GM19372 (cell line): ENCODE results near the gene CBFA2T2.
A peak's percentile ranks its signal among the peaks of the same experiment; 100 is the strongest.
"Not testable (repeated sequence)": the region's sequence is repeated elsewhere in the genome, so short reads cannot be mapped to it uniquely, and the experiment has no call there.

Experiments
- ATAC-seq: cut with Tn5 transposase; IDR thresholded peaks from one replicate; pipeline ENCODE4 v1.9.1; 2021; ENCODE audit warnings: mild to moderate bottlenecking, low read depth, moderate library complexity; ENCODE audit not compliant: unreplicated experiment

Gene CBFA2T2

GRCh38 chr20:33490023-33490933, at the start of gene CBFA2T2:
TSS of gene CBFA2T2 (plus strand) at chr20:33490096. CDS start at chr20:33490268, 172 bp downstream.
- ATAC-seq, result peak; percentile 47

- not testable (repeated sequence) for ATAC-seq
Observed at GRCh38 chr20:33440562-33440961, 49.3 kb upstream of the CBFA2T2 start.

GRCh38 chr20:33441142-33441955, 48.5 kb upstream of the CBFA2T2 start:
- no peak for ATAC-seq

GRCh38 chr20:33442136-33443005, 47.5 kb upstream of the CBFA2T2 start:
- no peak for ATAC-seq

GRCh38 chr20:33443006-33443511, 46.8 kb upstream of the CBFA2T2 start:
- ATAC-seq, result peak; percentile 26

GRCh38 chr20:33443512-33444239, 46.2 kb upstream of the CBFA2T2 start, which contains the start of gene SNTA1:
TSS of gene SNTA1 (minus strand) at chr20:33443763. CDS start at chr20:33443620, 143 bp downstream.
- peak; percentile 78 for ATAC-seq

DNA sequence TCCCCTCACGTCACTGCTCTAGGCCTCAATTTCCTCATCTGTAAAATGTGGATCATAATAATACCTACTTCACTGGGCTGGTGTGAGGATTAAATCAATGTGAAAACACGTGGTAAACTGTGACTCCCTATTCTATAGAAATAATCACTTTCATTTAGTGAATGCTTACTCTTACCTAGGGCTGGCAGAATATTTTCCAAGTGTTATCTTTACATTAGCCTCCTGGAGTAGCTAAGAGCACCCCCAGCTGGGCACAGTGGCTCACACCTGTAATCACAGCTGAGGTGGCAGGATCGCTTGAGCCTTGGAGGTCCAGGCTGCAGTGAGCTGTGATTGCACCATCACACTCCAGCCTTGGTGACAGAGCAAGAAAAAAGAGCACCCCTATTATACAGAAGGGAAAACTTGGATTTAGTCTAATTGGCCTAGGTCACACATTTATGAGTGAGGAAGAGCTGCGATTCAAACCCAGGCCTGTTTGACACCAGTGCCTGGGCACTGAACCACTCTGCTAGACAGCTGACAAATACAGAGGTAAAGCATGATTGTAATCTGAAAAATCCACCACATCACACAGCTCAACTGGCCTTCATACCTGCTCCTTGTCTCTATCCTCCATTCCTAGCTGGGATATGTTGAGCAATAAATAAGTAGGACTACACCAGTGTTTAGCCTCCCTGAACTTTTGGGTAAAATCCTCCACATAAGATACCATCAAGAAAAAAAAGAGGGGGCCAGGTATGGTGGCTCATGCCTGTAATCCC, 44.9 kb upstream of the CBFA2T2 start:
- ATAC-seq, result no peak

DNA sequence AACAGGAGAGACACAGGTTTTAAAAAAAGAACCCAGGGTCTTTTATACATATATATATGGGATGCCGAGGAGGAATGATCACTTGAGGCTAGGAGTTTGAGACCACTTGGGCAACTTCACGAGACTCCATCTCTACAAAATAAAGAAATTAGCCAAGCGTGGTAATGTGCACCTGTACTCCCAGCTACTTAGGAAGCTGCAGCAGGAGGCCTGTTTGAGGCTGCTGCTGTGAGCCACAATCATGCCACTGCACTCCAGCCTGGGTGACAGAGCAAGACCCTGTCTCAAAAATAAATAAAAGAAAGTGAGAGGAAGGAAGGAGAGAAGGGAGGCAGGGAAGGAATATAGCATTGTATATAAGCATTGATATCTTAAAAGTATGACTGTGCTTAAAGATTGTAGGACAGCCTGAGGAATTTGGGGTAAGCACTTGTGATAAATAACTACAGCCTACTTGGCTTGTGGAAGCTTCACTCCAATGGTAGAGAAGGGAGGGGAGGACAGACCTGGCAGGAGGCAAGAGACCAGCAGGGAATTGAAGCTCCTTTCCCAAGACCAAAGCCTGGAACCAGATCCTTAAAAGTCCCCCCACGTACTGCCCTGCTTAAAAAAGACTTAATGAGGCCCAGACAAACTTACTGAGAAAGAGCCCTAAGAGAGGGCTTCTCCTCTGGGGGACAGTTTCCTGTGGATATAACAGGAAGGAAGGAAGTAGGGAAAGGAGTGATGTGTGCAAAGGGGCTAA, 43.8 kb upstream of the CBFA2T2 start:
- ATAC-seq, result no peak

GRCh38 chr20:33450867-33451266, 39.0 kb upstream of the CBFA2T2 start:
- ATAC-seq, result no peak

DNA sequence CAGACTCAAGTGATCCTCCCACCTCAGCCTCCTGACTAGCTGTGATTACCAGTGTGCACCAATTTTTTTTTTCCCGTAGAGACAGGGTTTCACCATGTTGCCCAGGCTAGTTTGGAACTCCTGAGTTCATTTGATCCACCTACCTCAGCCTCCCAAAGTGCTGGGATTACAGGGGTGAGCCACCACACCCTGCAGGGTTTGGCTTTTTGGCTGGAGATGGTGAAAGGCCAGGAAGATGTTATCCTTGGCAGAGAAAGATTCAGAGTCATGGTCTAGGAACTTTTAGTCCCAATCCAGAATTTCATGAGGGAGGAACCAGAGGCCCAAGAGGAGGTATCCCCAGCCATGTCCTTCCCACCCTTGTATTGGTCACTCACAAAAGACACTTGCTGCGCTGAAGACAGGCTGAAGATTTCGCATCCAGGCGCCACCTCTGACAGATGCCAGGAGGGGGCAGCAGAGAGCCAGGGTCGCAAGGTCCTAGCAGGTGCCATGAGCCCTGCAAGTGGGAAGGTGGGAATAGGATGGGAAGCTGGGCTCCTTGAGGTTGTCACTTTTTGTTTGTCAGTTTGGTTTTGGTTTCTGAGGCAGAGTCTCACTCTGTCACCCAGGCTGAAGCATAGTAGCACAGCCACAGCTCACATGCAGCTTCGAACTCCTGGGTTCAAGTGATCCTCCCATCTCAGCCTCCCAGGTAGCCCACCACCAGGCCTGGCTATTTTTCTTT, 32.8 kb upstream of the CBFA2T2 start:
- not testable (repeated sequence) for ATAC-seq

GRCh38 chr20:33459599-33459998, 30.3 kb upstream of the CBFA2T2 start:
- ATAC-seq, result no peak

GRCh38 chr20:33460711-33461110, 29.2 kb upstream of the CBFA2T2 start:
- no peak for ATAC-seq

GRCh38 chr20:33463332-33464101, 26.4 kb upstream of the CBFA2T2 start:
- ATAC-seq, result no peak

- not testable (repeated sequence) for ATAC-seq
Observed at GRCh38 chr20:33464759-33465158, 25.1 kb upstream of the CBFA2T2 start.

DNA sequence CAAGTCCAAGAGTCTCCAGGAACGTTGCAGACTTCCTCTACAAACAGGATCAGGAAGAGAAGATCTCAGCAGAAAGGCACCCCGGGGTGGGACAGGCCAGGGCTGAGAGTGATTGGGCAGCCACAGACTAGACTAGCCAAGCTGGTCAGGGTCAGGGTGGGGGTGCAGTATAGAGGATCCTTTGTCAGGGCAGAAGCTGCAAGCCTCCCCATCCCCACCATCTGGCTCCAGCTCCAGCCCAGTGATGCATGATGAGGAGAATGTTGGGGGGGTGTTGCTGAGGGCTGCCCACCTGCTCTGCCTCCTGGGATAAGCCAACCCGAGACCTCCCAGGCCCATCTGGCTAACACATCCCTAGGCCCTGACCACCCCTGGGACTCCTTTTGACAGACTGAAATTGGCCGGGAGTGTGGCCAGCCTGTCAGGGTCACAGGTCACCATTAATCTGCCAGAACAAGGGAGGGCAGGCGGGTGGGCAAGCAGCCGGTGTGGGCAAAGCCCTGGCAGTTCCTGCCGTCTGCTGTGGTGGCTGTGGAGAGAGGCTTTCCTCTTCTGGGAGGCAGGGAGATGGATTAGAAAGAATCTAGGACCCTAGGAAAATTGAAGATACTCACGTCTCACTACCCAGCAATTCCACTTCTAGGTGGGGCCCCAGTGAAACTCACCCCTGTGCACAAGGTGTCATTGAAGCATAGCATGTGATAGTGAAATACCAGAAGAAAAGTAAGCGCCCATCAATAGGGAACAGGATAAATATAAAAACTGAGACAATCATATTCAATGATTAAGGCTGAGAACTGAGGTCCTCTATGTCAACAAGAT, 24.2 kb upstream of the CBFA2T2 start:
- ATAC-seq, result no peak

DNA sequence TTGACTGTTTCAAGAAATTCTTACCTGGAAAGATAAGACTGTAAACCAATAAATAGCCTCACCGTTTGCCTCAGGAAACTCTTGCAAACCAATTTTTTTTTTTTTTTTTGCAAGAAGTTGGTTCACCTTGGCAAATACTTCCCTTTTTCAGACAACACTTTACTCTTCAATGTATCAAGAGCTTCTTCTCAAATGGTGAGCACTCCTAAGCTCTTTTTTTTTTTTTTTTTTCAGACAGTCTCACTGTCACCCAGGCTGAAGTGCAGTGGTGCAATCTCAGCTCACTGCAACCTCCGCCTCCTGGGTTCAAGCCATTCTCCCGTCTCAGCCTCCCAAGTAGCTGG, 23.6 kb upstream of the CBFA2T2 start:
- no peak for ATAC-seq
